Ureter (tissue), 1 donor: Measurements from ENCODE around the gene GHR. TPM values are rescaled to one million over a fixed set of nuclear protein-coding genes. Genes with fewer than 3 reads are reported as not detected.
"Not testable (repeated sequence)": the region's sequence is repeated elsewhere in the genome, so short reads cannot be mapped to it uniquely, and the experiment has no call there.

Experiments used
- DNase-seq: peaks from one replicate; pipeline ENCODE4 v3.0.0-alpha.2; 2020; ENCODE audit warnings: low spot score
- total RNA-seq: library from RNA; stranded (reverse); gene quantifications from one replicate; pipeline ENCODE4 v1.2.4, GENCODE V29; 2023
- donor health status: DM: yes; HTN: yes; CAD: no.

The GHR gene
- total RNA-seq, 1 donor from 2014 or later: 3.6 TPM

DNA sequence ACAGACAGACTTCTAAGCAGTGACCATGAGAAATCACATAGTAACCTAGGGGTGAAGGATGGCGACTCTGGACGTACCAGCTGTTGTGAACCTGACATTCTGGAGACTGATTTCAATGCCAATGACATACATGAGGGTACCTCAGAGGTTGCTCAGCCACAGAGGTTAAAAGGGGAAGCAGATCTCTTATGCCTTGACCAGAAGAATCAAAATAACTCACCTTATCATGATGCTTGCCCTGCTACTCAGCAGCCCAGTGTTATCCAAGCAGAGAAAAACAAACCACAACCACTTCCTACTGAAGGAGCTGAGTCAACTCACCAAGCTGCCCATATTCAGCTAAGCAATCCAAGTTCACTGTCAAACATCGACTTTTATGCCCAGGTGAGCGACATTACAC lies 295.4 kb downstream of the GHR start:
- no peak for DNase-seq

DNA sequence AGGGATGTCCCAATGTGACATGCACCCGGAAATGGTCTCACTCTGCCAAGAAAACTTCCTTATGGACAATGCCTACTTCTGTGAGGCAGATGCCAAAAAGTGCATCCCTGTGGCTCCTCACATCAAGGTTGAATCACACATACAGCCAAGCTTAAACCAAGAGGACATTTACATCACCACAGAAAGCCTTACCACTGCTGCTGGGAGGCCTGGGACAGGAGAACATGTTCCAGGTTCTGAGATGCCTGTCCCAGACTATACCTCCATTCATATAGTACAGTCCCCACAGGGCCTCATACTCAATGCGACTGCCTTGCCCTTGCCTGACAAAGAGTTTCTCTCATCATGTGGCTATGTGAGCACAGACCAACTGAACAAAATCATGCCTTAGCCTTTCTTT lies 295.8 kb downstream of the GHR start:
- no peak for DNase-seq

DNA sequence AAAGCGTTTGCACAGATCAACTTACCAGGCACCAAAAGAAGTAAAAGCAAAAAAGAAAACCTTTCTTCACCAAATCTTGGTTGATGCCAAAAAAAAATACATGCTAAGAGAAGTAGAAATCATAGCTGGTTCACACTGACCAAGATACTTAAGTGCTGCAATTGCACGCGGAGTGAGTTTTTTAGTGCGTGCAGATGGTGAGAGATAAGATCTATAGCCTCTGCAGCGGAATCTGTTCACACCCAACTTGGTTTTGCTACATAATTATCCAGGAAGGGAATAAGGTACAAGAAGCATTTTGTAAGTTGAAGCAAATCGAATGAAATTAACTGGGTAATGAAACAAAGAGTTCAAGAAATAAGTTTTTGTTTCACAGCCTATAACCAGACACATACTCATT lies 297.0 kb downstream of the GHR start:
- DNase-seq: no peak

DNA sequence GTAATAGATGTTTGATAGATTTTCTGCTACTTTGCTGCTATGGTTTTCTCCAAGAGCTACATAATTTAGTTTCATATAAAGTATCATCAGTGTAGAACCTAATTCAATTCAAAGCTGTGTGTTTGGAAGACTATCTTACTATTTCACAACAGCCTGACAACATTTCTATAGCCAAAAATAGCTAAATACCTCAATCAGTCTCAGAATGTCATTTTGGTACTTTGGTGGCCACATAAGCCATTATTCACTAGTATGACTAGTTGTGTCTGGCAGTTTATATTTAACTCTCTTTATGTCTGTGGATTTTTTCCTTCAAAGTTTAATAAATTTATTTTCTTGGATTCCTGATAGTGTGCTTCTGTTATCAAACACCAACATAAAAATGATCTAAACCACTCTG lies 298.2 kb downstream of the GHR start:
- DNase-seq: no peak

DNA sequence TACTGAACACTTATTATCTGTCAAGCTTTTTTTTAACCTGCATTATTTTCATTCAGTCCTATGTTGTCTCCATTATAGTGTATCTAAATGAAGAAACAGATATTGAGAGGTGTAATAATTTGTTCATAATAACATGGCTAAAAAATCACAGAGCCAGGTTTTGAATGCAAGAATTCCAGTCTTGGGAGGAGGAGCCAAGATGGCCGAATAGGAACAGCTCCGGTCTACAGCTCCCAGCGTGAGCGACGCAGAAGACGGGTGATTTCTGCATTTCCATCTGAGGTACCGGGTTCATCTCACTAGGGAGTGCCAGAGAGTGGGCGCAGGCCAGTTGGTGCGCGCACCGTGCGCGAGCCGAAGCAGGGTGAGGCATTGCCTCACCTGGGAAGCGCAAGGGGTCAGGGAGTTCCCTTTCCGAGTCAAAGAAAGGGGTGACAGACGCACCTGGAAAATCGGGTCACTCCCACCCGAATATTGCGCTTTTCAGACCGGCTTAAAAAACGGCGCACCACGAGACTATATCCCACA lies 311.4 kb downstream of the GHR start:
- DNase-seq: not testable (repeated sequence)

DNA sequence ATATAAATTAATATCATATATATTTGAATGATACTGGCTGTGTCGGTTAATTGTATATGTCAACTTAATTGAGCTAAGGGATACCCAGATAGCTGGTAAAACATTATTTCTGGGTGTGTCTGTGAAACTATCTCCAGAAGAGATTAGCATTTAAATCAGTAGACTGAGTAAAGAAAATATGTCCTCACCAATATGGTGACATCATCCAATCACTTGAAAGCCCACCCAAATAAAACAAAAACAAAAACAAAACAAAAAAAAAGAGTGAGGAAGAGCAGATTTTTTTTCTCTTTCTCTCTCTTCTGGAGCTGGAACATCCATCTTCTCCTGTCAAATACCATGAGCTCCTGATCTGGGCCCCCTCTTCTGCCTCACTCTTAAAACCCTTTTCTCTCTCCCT lies 317.7 kb downstream of the GHR start:
- no peak for DNase-seq

DNA sequence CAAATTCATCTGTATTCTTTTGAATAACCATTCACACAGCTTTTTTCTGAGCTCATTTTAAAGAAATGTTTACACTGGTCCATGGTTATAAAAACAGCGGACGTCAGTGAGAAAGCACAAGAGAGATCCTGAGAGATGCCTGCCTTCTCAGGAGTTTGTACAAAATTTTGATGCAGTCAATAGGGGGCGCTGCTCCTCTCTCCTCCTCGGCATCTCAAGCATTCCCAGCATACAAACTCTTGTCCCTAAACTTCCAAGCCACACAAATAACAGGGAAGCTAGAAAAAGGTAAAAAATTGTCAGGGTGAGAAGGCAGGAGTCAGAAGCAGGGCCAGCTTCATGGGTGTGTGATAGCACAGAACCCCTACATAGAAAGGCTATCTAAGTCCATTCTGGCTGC lies 322.2 kb downstream of the GHR start:
- DNase-seq: no peak

DNA sequence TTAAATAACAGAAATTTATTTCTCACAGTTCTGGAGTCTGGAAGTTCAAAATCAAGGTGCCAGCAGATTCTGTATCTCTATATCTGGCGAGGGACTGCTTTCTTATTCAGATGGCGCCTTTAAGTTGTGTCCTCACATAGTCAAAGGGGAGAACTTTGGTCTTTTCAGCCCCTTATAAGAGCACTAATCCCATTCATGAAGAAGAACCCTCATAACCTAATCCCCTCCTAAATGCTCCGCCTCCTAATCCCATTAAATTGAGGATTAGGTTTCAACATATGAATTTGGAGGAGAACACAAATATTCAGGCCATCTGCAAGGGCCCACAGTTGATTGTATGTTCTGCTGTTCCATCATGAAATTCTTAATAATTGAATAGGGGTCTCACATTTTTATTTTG lies 322.6 kb downstream of the GHR start:
- DNase-seq: no peak

DNA sequence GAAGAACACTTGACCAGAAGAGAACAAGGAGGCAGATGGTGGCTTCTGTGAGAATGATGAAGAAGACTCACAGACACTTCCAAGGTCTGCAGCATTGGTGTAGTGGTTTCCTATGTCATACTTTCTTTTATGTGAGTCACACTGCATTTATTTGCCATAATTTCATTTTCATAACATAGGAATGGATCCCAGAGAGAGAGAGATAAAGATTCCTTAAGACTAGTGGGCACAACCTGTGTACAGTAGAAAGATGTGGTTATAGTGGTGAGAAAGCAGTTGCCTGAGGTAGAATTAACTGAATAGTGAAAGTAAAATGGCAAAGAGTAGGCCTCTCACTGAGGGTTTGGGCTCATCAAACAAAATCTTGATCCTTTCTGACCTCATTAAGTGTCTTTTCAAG lies 325.8 kb downstream of the GHR start:
- DNase-seq: no peak

DNA sequence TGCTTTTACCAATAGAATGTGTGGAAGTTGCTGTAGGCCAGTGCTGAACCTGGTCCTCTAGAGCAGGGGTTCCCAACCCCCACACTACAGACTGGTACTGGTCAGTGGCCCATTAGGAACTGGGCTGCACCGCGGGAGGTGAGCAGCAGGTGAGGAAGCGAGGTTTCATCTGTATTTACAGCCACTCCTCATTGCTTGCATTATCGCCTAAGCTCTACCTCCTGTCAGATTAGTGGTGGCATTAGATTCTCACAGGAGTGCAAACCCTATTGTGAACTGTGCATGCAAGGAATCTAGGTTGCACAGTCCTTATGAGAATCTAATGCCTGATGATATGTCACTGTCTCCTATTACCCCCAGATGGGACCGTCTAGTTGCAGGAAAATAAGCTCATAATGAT lies 327.3 kb downstream of the GHR start:
- DNase-seq: no peak

DNA sequence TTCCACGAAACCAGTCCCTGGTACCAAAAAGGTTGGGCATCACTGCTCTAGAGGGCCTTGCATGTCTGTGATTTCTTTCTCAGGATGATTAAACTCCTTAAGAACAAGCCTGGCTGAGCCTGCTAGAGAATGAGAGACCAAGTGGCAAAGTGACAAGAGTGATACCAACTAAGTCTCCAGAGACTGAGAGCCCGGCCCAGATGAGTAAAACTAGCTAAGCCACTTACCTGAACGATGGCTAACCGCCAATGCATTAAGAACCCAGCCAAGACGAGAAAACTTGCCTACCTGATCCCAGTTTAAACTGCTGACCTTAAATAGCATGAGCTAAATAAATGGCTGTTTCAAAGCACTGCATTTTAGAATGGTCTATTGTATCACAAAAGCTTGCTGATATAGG lies 327.8 kb downstream of the GHR start:
- DNase-seq: no peak

DNA sequence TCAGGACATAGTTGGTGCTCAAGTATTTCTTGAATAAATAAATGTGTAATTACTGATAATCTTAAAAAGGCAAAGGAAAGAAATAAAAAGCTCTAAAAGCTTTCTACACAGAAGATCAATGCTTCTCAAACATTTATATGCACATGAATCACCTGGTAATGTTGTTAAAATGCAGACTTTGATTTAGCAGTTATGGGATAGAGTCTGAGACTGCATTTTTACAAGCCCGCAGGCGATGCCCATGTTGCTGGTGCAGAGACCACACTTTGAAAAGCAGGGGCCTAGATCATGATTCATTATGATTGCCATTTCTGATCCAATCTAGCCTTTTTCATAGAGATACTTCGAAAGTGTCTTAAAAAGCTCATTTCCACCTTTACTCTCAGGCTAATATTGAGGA lies 329.9 kb downstream of the GHR start:
- no peak for DNase-seq

DNA sequence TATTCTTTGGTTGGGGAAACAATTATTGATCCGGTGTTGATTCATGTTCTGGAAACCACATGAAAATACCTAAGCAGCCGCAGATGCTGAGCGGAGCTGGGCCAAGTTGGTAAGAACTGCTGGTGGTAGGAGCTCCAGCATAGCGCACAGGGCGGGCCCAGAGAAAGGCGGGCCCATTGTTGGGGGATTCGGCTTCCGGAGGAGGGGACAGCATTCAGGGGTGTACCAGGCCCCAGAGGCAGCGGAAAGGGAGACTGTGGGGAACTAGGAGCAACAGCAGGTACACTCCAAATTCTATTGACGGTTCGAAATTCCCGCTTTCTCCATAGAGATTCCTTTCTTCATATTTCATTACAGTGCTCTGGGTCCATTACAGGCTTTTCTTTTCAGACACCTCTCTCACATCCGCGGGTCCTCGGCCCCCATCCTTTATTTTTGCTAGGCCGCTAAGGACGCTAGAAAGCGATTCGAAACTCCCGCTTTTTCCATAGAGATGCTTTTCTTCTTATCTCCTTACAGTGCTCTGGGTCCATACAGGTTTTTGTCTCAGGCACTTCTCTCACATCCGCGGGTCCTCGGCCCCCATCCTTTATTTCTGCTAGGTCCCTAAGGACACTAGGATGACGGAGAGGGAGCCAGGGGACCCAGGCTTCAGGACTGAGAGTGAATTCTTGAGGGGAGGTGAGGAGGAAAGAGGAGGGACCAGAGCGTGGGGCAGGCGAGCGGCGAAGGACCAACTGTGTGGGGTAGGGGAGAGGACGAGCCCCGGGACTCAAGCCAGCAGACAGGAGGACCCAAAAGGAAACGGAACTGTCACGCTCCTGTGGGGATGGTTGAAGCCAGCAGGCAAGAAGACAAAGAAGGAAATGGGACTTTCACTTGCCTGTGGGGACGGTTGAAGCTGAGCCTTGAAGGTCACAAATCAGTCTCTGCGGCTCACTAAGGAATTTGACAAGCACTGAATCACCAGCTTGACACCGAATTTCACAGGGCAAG lies 333.7 kb downstream of the GHR start, which contains the start of gene CCDC152:
Gene CCDC152 (plus strand): TSS at position 213 of the 996 bp plus-strand sequence. CDS start 2,304 bp downstream, outside the sequence.
- DNase-seq: no peak

DNA sequence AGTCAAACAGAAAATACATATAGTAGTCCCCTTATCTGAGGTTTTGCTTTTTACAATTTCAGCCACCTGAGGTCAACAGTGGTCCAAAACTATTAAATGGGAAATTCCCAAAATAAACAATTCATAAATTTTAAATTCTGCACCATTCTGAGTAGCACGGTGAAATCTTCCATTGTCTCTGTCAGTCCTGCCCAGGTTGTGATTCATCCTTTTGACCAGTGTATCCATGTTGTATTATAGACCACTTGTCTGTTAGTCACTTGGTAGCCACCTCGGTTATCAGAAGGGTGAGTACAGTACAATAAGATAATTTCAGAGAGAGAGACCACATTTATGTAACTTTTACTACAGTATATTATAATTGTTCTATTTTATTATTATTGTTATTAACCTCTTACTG lies 336.2 kb downstream of the GHR start:
- no peak for DNase-seq

DNA sequence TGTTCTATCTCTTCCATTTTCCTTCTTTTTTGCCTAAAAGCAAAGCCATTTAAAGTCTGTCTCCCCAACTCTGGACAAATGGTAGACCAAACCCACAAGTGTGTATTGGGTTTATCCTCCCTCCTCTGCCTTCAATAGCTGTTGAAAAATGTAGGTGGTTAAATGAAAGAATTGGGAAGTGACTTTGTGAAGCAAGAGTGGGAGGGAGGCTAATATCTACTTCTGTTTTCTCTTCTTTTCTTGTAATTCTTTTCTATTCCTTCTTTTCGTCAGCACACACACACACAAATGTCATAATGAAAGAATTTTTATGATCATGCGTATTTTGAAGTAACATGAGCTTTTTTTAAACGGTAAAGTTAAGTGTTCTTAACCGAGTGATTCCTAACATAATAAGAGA lies 337.2 kb downstream of the GHR start:
- no peak for DNase-seq

DNA sequence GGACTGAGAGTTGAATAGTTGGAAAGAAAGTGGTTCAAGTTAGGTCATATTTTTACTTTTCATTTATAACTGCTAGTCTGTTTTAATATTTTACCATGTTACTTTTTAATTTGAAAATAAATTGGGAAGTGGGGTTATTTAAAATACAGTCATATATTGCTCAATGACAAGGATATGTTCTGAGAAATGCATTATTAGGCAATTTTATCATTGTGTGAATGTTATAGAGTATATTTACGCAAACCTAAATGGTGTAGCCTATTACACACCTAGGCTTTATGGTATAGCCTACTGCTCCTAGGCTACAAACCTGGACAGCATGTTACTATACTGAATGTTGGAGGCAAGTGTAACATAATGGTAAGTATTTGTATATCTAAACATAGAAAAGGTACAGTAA lies 338.6 kb downstream of the GHR start:
- no peak for DNase-seq

DNA sequence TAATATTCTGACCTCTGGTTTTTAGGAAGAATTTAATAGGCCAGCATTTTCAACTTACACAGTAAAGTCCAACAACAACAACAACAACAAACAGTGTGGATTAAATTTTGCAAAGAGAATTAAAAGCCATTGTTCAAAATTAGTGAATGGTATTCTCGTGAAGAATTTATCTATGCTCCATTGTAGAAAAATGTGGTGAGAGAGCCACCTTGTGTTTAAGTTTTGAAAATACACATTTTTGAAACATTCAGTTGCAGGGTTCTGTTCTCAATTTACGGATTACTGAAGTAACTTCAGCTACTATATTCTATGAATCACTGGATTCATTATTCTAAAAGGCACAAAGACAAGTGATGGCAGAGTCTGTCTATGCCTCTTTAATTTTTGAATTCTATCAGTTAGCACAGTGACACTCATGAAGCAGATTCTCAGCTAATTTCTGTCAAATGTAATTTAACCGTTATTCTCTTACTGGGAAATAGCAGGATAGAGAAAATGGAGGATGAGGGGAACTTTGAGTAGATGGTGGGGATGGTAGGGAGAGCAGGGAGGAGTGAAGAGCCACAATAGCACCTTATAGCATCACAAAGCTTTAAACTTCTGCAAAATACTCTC lies 344.4 kb downstream of the GHR start:
- DNase-seq: no peak

DNA sequence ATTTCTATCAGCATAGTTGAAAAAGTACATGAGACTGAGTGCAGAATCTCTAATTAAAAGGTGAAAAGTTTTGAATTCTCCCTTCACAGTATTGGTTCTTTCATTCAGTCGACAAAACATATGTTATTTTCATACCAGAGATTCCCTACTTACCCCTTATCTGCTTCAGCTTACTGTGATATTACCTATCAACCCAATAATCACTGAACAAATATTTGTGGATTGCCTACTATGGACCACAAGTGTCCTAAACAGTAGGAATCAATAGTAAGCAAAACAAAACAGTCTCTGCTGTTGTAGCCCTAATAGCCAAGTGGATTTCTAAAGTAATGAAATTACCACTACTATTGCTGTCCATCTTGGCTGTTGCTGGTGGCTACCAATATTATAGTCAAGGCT lies 344.9 kb downstream of the GHR start:
- DNase-seq: no peak

DNA sequence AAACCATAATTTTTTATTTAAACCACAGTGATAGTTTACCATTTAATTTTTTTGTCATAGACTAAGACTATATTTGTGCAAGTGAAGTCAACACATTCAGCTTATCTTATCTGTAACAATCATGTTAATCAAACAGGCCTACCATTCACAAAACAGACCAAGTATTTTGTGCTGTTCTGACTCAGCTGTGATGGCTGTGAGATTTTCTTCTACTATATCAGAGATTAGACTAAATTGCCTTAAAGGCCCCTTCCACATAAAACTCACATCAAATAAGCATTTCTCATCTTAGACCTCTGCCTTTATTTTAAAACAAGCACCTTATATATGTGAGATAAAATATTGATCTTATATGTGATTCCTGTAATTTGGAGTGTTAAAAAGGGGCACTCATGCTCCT lies 346.8 kb downstream of the GHR start:
- DNase-seq: no peak
